ENCODE measurements around the gene MIA. TPM values are rescaled to one million over a fixed set of nuclear protein-coding genes. Genes with fewer than 3 reads are reported as not detected.

The MIA gene
- total RNA-seq, 4 donors from 2014 or later = 1.4 to 9.2 (median 3.1) TPM; not detected in 1

DNA sequence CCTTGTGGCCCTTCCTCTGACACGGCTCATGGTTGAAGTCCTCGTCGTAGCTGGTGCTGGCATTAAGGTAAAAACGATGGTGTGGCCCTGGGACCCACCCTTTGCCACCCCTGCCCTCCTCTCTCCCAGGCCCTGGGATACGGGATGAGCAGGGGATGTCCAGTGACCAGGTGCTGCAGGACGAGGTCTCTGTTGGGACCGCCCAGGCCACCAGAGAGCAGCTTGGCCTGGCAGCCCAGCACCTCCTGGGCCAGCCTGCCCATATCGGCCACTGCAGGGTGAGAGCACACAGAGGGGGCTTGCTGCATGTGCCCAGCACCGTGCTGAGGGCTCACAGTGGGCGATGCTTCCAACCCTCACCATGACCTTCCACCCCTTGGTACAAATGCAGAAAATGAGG, 31.4 kb upstream of the MIA start:
- TF ChIP-seq, protein P1, sequence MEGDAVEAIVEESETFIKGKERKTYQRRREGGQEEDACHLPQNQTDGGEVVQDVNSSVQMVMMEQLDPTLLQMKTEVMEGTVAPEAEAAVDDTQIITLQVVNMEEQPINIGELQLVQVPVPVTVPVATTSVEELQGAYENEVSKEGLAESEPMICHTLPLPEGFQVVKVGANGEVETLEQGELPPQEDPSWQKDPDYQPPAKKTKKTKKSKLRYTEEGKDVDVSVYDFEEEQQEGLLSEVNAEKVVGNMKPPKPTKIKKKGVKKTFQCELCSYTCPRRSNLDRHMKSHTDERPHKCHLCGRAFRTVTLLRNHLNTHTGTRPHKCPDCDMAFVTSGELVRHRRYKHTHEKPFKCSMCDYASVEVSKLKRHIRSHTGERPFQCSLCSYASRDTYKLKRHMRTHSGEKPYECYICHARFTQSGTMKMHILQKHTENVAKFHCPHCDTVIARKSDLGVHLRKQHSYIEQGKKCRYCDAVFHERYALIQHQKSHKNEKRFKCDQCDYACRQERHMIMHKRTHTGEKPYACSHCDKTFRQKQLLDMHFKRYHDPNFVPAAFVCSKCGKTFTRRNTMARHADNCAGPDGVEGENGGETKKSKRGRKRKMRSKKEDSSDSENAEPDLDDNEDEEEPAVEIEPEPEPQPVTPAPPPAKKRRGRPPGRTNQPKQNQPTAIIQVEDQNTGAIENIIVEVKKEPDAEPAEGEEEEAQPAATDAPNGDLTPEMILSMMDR (IDR thresholded peaks at IDR 0.05) = no peak
- TF ChIP-seq EP300 (IDR thresholded peaks at IDR 0.05) = no peak
- no peak for TF ChIP-seq POLR2AphosphoS5 (IDR thresholded peaks at IDR 0.05)
- no peak for TF ChIP-seq POLR2A (IDR thresholded peaks at IDR 0.05)
- H3K27me3 ChIP-seq = no peaks in the 10 kb centered on the region
- no peak for ATAC-seq
- H3K4me3 ChIP-seq = no peak overlapping the region
- 73% methylated on average over 3 of the region's 10 CpGs; no CpG with 5 or more reads in 1 of the 2 donors for WGBS, 2 donors (ENCODE audit: low coverage in 1 of 2)
- peaks cover 0 to 38% of the 10 kb centered on the region in 2 donors for H3K36me3 ChIP-seq
- H3K4me1 ChIP-seq = peaks cover 0 to 40% (median 3%) of the 10 kb centered on the region in 3 donors
- H3K9me3 ChIP-seq = no peaks in the 10 kb centered on the region
- H3K27ac ChIP-seq = no peak overlapping the region

DNA sequence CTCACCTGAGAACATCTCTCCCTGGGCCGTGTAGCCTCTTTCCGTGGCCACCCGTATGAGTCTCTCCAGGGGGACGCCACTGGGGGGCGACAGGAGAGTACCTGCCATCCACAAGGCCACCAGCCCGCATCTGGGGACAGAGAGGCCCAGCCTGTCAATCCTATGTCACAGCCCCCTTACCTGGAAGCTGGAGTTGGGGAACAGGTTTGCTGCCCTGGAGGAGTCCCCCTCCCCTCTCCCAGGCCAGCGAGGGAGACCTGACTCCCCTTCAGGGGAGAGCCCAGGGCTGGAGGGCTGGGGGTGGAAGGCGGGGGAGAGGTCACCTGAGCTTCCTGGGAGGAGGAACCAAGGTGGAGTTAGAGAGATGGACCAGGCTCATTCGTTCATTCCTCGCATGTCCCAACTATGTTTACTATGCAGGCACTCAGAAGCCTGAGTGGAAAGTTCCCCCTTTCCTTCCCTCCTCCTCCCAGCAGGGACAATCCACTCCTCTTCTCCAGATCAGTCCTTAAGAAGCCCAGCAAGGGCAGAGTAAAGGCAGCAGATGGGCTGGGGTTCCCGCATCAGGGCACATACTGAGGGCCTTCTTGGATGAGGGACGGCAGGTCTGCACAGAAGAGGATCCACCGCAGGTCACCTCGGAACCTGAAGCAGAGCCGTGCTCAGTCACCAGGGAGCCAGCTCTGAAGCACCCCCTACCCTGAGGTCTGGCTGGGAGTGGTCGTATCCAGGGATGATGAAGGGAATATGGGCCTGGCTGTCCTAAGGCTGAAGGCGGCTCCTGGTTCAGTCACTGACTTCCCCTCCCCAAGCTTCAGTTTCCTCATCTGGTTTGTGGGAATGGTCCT, 30.5 kb upstream of the MIA start:
- H3K36me3 ChIP-seq = peaks cover 0 to 30% of the 10 kb centered on the region in 2 donors
- ATAC-seq = no peak
- H3K9me3 ChIP-seq = no peaks in the 10 kb centered on the region
- no peaks in the 10 kb centered on the region for H3K27me3 ChIP-seq
- 62 to 67% methylated on average over 1 to 3 of the region's 17 CpGs for WGBS, 2 donors (ENCODE audit: low coverage in 1 of 2)
- peaks cover 0 to 41% (median 3%) of the 10 kb centered on the region in 3 donors for H3K4me1 ChIP-seq
- TF ChIP-seq, protein P1 (IDR thresholded peaks at IDR 0.05) = no peak
- H3K27ac ChIP-seq = peak overlapping the region in 3 of 4 donors; percentile 22 to 43 (median 40)
- no peak overlapping the region for H3K4me3 ChIP-seq

GRCh38 chr19:40745402-40745780, 29.9 kb upstream of the MIA start:
- ATAC-seq = no peak
- Histone ChIP-seq H3K36me3 (peaks cover 0 to 24% of the 10 kb centered on the region in 2 donors), H3K27ac (peak overlapping the region in 3 of 4 donors; percentile 22 to 43 (median 40)), H3K4me1 (peaks cover 0 to 37% (median 0%) of the 10 kb centered on the region in 3 donors), H3K4me3 (no peak overlapping the region), H3K27me3 (no peaks in the 10 kb centered on the region), H3K9me3 (no peaks in the 10 kb centered on the region)
- TF ChIP-seq POLR2A (IDR thresholded peaks at IDR 0.05) = no peak
- no peak for TF ChIP-seq POLR2AphosphoS5 (IDR thresholded peaks at IDR 0.05)
- TF ChIP-seq, protein P1 (IDR thresholded peaks at IDR 0.05) = no peak
- no peak for TF ChIP-seq EP300 (IDR thresholded peaks at IDR 0.05)
- WGBS, 2 donors (ENCODE audit: low coverage in 1 of 2) = 42 to 53% methylated on average over 3 of the region's 7 CpGs

GRCh38 chr19:40747536-40747935, 27.8 kb upstream of the MIA start:
- Histone ChIP-seq H3K4me3 (no peak overlapping the region), H3K9me3 (no peaks in the 10 kb centered on the region), H3K4me1 (peaks cover 0 to 31% (median 6%) of the 10 kb centered on the region in 3 donors), H3K27ac (no peak overlapping the region), H3K36me3 (peaks cover 0 to 15% of the 10 kb centered on the region in 2 donors), H3K27me3 (no peaks in the 10 kb centered on the region)
- WGBS, 2 donors (ENCODE audit: low coverage in 1 of 2) = 80 to 84% methylated on average over 1 to 7 of the region's 7 CpGs
- TF ChIP-seq, protein P1 (IDR thresholded peaks at IDR 0.05) = no peak
- TF ChIP-seq EP300 (IDR thresholded peaks at IDR 0.05) (no peak), POLR2AphosphoS5 (IDR thresholded peaks at IDR 0.05) (no peak), POLR2A (IDR thresholded peaks at IDR 0.05) (no peak)
- no peak for ATAC-seq

Measured in gastroesophageal sphincter (tissue), 4 donors.